GM10248 (cell line): Measurements from ENCODE around the gene TMEM45A.
"Not testable (repeated sequence)": the region's sequence is repeated elsewhere in the genome, so short reads cannot be mapped to it uniquely, and the experiment has no call there.

Experiments used
- CTCF ChIA-PET: fragments of 300-600 bp; sonication (Branson Sonifier 250); formaldehyde crosslinking; extraction: SDS; loops from one replicate; lab custom pipeline; 2021; ENCODE audit warnings: antibody characterized with exemption; lab: Yijun Ruan, JAX
- POLR2A ChIA-PET: fragments of 350-650 bp; sonication (Branson Sonifier 250); formaldehyde crosslinking; extraction: SDS; loops from one replicate; lab custom pipeline; 2020; ENCODE audit warnings: antibody characterized with exemption; lab: Yijun Ruan, JAX
- DNase-seq: peaks from one replicate; pipeline ENCODE4 v3.0.0; 2012; ENCODE audit errors: extremely low spot score
- CTCF ChIP-seq: IDR thresholded peaks from 2 replicates; pipeline ENCODE4 v1.5.1; 2012; ENCODE audit warnings: mild to moderate bottlenecking, low read depth; ENCODE audit errors: extremely low read depth, missing control alignments, control extremely low read depth

Gene TMEM45A

GRCh38 chr3:100574536-100574935 lies 82.1 kb downstream of the TMEM45A start:
- ChIA-PET CTCF (interaction anchor here (1.0 to 4.2 kb wide), 4 partner anchors 13 to 135 kb away, joined by 3 to 34 read pairs (median 3); no protein-coding TSS in a partner anchor), POLR2A (no interaction called here)
- no peak for DNase-seq
- TF ChIP-seq CTCF, result no peak

DNA sequence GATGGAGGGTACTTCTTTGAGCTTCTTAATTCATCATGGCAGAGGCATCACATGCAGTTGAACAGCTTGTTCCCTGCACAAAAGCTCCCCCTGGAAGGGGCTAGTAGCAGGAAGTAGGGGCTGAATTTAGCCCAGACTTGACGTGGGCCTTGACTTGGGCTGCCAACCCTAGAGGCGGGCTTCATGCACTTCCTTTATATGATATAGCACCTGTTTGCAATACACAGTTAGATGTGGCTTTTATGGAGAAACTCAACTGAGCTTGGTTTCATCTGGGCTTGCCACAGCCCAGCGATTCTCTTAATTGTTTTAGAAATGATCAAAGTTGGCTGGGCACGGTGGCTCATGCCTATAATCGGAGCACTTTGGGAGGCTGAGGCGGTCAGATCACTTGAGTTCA lies 83.3 kb downstream of the TMEM45A start:
- ChIA-PET CTCF (interaction anchor here (0.6 to 4.2 kb wide), 8 partner anchors 12 to 588 kb away, joined by 3 to 34 read pairs (median 3); no protein-coding TSS in a partner anchor), POLR2A (no interaction called here)
- DNase-seq, result no peak
- no peak for TF ChIP-seq CTCF

- no peak for TF ChIP-seq CTCF
- DNase-seq, result no peak
- CTCF ChIA-PET, result interaction anchor here (1.4 to 4.2 kb wide), 3 partner anchors 13 to 114 kb away, joined by 3 to 34 read pairs (median 5); no protein-coding TSS in a partner anchor
- POLR2A ChIA-PET, result no interaction called here
These were observed 85.1 kb downstream of the TMEM45A start for GRCh38 chr3:100577382-100578008.

DNA sequence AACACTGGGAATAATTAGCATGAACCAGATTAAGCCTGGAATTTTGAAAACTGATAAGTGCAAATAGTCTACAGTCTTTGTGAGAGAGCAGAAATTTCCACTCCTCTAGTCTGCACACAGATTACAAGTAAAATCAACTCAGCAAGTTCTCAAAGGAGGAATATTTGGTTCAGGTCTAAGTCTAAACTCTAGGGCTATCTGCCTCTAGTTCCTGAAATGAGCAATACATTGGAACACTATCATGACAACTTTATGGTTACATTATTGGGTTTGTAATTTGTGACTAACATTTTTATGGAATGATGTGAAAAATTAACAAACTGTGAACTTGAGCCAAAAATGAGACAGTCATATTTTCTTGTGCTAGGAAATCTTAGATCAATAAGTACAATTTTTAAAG lies 86.2 kb downstream of the TMEM45A start:
- POLR2A ChIA-PET, result no interaction called here
- no peak for TF ChIP-seq CTCF
- no peak for DNase-seq
- CTCF ChIA-PET, result interaction anchor here (1.3 to 3.3 kb wide), 3 partner anchors 11 to 35 kb away, joined by 3 to 24 read pairs (median 3); no protein-coding TSS in a partner anchor

DNA sequence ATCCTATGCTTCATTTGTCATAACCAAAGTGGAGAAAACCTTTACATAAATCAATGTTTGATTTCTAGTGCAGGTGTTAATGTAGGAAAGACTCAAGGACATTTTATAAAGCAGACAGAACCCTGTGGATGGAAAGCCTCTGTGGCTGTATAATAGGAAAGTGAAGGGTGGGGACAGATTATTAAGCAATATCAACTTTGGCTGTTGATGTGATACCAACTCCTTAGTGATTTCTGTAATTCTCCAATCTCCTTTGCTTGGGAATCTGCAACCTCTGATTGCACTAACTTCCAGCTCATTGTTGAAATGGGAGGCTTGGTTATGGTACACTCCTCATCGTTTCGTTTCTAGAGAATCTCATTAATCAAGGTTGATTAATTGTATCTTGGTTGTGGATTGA lies 87.7 kb downstream of the TMEM45A start:
- ChIA-PET CTCF (interaction anchor here (1.3 to 3.3 kb wide), 6 partner anchors 9 to 264 kb away, joined by 4 to 24 read pairs (median 7); no protein-coding TSS in a partner anchor), POLR2A (no interaction called here)
- no peak for DNase-seq
- TF ChIP-seq CTCF, result no peak

GRCh38 chr3:100581650-100582049 lies 89.2 kb downstream of the TMEM45A start:
- ChIA-PET CTCF (interaction anchor here (1.3 to 3.3 kb wide), 3 partner anchors 8 to 119 kb away, joined by 7 to 24 read pairs (median 7); no protein-coding TSS in a partner anchor), POLR2A (no interaction called here)
- no peak for TF ChIP-seq CTCF
- DNase-seq, result no peak

DNA sequence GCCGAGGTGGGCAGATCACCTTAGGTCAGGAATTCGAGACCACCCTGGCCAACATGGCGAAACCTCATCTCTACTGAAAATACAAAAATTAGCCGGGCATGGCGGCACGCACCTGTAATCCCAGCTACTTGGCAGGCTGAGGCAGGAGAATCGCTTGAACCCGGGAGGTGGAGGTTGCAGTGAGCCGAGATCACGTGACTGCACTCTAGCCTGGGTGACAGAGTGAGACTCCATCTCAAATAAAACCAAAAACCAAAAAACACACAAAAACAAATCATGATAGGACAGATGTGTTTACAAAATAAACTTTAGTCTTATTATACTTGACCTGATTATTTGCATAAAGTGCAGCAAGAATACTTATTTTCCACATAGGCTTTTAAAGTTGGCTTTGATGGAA lies 89.7 kb downstream of the TMEM45A start:
- DNase-seq, POLR2A ChIA-PET: not testable (repeated sequence)
- CTCF ChIA-PET, result interaction anchor here (1.9 kb wide), 1 partner anchor 119 kb away, joined by 8 read pairs; no protein-coding TSS in a partner anchor
